Activated naive CD8-positive, alpha-beta T cell treated with anti-CD3 and anti-CD28 coated beads, Interleukin-2, amount 50 U/mL, for 16 hours (primary cell): Measurements from ENCODE around the gene SPTBN4.
A peak's percentile ranks its signal among the peaks of the same experiment; 100 is the strongest.
"Not testable (repeated sequence)": the region's sequence is repeated elsewhere in the genome, so short reads cannot be mapped to it uniquely, and the experiment has no call there.

Experiments
- DNase-seq: peaks from one replicate; pipeline ENCODE4 v3.0.0-alpha.2; 2020; ENCODE audit warnings: low read depth, low spot score

SPTBN4 gene

DNA sequence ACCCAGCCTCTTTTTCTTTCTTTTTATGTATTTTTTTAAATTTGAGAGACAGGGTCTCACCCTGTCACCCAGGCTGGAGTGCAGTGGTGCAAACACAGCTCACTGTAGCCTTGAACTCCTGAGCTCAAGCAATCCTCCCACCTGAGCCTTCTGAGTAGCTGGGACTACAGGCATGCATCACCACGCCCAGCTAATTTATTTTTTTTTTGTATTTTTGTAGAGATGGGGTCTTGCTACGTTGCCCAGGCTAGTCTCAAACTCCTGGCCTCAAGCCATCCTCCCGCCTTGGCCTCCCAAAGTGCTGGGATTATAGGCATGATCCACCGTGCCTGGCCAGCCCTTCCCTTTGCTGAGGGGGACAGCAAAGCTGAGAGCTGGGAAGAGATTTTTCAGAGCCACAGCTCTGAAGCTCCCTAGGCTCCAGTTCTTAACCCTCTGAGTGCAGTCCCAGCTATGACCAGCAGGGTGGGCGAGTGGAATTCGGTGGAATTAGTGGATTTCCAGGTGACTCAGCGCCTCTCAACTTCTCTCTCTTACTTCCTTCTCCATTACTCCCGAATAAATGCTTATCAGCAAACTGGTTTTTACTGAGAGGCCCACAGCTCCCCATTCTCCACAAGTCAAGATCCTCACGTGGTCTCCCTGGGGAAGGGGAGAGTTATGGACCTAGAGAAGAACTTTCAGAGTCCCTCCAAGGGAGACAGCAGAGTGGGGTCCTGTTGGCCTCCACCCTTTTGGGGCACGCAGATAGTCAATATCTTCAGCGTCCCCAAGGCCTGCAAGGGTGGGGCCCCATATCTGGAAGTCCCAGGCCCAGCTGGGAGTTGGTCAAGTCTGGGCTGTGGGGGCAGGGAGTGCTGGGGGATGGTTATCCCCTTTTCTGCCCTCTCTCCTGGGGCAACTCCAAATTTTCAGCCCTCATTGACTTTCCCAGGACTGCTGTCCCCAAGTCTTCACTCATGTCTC lies 2.5 kb upstream of the SPTBN4 start:
- peak; percentile 43 for DNase-seq

DNA sequence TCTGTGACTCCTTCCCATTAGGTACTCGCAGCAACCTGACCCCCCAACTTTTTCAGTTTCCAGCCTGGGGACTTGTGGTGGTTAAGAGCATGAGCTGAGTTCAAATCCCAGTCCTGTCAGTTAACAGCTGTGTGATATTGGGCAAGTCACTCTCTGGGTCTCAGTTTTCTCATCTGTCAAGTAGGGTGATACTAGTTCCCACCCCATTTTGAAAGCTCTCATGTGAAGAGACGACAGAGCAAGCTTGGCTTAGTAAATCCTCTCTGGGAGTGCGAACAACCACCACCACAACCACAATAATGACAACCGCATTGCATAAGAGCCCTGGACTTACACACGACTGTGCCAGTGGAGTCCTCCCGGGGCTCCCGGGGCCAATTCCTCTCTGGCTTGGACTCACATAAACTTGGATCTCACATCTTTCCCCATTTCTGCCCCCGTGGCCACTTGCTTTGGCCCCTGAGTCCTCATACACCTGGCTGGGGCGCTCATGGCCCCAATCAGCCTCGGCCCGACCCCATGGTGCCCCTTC lies 1.7 kb upstream of the SPTBN4 start:
- no peak for DNase-seq

DNA sequence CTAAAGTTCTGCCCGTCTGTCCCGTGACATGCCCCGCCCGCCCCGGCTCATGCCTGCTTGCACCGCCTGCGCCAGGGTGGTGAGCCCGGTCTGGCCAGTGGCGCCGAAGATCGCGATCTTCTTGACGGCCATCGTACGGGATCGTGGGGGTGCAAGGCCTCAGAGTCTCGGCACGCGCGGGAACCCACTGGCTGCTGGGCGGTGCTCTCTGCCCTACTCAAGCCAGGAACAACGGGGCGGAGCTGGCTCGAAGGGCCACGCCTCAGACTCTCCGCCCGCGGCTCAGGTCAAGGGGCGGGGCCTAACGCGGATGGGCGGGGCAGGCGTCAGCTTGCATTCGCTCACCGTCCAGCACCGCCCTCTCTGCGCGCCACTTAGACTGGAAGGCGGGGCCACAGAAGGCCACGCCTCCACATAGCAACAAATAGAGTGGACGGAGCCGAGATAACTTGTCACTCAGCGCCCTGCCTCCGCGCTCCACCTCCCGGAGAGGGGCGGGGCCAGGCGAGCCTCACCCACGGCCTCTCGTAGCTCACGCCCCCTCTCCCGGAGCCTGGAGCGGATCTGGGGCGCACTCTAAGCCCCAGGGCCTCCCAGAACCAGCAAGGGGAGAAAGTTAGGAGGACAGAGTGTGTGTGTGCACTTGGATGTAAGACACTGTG lies 1.1 kb upstream of the SPTBN4 start, which contains the start of gene BLVRB:
BLVRB (minus strand) TSS at position 189 of the 662 bp plus-strand sequence; CDS start at position 132, 57 bp downstream.
- peak; percentile 99 for DNase-seq

DNA sequence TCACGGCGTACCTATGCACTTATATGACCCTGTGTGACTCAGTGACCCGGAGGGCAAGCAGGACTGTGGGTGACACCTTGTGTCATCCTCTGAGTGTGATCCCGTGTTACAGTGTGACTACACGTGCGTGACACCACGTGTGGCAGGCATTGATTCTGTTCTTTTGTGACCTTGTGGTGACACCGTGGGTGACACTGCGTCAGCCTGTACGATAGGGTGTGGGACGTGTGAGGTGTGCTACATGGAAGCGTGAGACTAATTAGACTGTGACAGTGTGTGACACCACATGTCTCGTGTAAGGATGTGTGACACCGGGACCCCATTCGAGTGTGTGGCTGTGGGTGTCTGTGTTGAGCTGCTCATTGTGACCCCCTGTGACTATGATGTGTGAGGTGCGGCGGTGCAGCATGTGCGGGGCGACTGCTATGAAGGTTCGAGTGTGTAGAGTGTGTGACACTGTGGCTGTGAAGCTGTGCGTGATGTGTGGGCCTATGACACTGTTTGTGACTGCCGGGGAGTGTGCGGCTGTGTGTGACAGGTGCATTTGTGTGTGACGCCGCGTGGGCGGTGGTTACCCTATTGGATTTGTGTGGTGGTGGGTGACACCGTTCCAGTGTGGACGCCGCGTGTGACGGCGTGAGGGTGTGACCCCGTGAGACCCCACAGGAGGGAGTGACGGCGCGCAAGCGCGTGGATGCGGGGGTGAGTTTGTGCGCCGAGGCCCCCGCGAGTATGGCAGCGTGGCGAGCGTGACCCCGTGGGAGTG lies 399 bp upstream of the SPTBN4 start:
- peak; percentile 44 for DNase-seq

DNA sequence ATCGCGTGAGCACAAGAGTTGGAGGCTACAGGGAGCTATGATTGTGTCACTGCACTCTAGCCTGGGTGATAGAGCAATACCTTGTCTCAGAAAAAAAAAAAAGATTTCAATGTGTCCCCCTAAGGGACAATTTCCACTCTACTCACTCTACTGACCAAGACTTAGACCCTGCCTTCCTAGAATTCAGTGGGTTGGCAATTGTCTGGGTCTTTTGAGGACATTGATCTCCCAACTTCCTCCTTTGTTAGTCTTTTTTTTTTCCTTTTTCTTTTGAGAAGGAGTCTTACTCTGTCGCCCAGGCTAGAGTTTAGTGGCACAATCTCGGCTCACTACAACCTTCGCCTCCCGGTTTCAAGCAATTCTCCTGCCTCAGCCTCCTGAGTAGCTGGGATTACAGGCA lies 2.2 kb downstream of the SPTBN4 start:
- no peak for DNase-seq

DNA sequence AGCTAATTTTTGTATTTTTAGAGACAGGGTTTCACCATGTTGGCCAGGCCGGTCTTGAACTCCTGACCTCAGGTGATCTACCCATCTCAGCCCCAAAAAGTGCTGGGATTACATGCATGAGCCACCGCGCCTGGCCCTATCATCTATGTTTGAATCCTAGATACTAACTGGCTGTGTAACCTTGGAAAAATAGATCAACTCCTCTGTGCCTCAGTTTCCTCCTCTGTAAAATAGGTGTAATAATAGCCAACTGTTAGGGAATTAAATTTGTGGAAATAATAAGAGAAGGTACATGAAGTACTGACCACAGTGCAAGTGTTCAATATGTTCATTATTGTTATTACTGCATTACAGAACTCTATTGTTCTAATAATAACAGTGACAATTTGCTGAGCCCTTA lies 4.3 kb downstream of the SPTBN4 start:
- no peak for DNase-seq

DNA sequence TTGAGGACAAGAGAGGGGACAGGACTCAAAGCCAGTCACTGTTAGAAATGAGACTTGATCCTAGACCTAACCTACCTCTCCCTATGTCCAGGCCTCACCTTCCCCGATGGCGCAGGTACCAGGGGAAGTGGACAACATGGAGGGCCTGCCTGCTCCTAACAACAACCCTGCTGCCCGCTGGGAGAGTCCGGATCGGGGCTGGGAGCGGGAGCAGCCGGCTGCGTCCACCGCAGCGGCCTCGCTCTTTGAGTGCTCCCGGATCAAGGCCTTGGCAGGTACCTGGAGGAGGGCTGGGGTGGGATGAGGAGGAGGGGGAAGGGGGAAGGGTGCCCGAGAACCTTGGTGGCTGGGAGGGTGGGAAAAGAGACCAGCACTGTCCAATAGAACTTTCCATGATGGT lies 5.7 kb downstream of the SPTBN4 start:
- no peak for DNase-seq

DNA sequence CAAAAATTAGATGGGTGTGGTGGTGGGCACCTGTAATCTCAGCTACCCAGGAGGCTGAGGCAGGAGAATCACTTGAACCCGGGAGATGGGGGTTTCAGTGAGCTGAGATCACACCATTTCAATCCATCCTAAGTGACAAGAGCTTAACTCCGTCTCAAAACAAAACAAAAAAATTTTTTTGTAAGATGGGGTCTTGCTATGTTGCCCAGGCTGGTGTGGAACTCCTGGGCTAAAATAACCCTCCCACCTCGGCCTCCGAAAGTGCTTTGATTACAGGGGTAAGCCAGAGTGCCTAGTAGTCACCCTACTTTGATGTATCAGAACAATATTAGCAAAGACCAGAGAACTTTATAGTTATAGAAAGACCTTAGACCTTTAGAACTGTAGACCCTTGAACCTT lies 7.9 kb downstream of the SPTBN4 start:
- DNase-seq = no peak

DNA sequence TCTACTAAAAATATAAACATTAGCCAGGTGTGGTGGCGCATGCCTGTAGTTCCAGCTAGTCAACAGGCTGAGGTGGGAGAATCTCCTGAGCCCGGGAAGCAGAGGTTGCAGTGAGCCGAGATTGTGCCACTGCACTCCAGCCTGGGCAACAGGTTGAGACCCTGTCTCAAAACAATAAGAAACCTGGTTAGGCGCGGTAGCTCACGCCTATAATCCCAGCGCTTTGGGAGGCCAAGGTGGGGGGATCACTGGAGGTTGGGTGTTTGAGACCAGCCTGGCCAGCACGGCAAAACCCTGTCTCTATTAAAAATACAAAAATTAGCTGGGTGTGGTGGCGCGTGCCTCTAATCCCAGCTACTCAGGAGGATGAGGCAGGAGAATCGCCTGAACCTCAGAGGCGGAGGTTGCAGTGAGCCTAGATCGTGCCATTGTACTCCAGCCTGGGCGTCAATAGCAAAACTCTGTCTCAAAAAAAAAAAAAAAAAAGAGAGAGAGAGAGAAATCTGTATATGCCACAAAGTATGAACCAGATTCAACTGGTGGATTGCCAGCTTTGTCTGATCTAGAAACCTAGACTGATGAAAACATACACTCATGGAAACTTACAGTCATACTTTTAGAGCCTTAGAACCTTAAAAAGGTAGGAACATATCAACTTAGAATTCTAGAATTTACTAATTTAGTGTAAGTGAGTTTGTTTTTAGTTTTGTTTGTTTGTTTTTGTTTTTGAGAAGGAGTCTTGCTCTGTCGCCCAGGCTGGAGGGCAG lies 9.3 kb downstream of the SPTBN4 start:
- not testable (repeated sequence) for DNase-seq

DNA sequence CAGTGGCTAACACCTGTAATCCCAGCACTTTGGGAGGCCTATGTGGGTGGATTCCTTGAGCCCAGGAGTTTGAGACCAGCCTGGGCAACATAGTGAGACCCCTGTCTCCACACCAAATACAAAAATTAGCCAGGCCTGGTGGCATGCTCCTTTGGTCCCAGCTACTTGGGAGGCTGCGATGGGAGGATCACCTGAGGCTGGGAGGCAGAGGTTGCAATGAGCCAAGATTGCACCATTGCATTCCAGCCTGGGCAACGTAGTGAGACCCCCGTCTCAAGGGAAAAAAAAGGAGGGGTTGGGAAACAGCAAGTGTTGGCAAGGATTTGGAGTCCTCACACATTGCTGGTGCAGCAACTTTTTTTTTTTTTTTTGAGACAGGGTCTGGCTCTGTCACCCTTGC lies 19.2 kb downstream of the SPTBN4 start:
- no peak for DNase-seq

DNA sequence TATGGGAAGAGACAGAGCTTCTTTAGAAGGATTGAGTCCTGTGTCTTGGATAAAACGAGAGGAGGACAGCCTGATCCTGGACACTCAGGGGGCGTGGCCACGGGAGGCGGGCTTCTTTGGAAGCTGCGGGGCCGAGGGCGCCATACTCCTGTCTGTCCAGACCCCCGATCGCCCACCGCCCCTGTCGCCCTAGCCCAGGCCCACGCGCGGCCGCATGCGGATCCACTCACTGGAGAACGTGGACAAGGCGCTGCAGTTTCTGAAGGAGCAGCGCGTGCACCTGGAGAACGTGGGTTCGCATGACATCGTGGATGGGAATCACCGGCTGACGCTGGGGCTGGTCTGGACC lies 23.1 kb downstream of the SPTBN4 start:
- DNase-seq = no peak

DNA sequence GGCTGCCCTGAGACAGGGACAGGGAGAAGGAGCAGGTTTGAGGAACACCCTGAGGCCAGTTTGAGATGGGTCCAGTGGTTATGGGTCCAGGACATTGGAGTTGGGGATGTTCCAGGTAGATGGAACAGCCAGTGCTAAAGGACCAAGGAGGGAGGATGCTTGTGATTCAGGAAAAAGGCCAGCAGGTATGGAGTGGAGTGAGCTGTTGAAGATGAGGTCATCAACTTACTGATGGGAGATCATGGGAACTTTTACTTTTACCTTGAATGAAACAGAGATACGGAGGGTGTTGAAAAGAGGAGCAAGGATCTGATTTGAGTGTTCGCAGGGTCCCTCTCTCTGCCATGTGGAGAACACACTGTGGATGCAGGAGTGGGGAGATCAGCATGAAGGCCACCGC lies 25.5 kb downstream of the SPTBN4 start:
- no peak for DNase-seq

DNA sequence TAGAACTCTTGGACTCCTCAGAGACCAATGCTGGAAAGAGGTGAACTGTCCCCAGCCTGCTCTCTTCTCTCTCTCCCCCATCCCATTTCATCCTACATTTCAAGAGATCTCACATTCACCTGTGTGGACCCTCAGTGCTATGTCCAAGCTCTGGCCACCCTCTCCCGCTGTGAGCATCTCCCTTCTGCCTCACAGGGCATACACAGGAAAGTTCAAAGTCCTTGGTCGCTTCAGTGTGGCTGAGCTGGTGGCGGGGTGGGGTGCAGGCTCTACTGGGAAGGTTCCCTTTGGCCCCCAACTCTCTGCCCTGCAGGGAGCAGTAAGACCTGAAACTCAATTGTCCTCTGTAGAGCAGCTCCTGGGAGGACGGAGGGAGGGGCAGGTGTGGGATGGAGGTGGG lies 27.0 kb downstream of the SPTBN4 start:
- no peak for DNase-seq

DNA sequence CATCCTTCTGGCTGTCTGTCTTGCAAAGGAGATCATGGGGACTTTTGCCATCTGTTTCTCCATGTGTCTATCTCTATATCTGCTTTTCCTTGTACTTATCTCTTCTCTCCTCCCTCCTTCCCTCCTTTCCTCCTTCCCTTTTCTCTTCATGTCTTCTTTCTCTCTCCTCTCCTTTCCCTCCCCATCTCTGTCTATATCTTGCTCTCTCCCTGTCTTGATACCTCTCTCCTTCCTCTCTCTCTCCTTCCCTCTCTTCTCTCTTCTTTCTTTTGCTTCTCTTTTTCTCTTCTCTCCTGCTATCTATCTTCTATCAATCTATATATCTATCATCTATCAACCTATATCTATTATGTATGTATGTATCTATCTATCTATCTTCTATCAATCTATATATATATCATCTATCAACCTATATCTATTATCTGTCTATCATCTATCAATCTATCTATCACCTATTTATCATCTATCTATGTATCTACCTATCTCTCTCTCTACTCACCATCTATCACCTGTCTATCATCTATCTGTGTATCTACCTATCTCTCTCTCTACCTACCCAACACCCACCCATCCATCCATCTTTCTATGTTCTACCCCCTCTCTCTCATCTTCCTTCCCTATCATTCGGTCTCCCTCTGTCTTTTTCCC lies 27.5 kb downstream of the SPTBN4 start:
- DNase-seq = no peak

DNA sequence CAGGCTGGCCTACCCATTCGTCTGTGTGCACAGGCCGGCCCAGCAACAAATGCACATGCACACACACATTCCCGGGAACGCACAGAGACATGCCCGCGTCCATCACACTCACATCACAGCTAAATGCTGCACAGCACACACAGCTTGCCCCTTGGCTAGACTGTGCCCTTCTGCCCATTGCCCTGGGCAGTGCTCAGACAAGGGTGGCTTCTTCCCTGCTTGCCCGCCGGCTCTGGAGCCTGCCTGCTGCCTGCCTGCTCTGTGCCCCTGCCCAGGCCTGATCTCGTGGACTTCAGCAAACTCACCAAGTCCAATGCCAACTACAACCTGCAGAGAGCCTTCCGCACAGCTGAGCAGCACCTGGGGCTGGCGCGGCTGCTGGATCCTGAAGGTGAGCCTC lies 30.4 kb downstream of the SPTBN4 start:
- DNase-seq = no peak

DNA sequence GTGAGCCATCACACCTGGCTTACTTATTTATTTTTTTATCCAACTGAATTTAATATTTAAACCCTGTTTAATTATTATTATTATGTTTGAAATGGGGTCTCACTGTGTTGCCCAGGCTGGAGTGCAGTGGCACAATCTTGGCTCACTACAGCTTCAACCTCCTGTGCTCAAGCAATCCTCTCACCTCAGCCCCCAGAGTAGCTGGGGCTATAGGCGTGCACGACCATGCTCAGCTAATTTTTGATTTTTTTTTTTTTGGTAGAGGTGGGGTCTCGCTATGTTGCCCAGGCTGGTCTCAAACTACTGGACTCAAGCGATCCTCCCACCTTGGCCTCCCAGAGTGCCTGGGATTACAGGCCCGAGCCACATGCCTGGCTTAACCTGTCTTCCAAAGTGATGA lies 32.5 kb downstream of the SPTBN4 start:
- no peak for DNase-seq

DNA sequence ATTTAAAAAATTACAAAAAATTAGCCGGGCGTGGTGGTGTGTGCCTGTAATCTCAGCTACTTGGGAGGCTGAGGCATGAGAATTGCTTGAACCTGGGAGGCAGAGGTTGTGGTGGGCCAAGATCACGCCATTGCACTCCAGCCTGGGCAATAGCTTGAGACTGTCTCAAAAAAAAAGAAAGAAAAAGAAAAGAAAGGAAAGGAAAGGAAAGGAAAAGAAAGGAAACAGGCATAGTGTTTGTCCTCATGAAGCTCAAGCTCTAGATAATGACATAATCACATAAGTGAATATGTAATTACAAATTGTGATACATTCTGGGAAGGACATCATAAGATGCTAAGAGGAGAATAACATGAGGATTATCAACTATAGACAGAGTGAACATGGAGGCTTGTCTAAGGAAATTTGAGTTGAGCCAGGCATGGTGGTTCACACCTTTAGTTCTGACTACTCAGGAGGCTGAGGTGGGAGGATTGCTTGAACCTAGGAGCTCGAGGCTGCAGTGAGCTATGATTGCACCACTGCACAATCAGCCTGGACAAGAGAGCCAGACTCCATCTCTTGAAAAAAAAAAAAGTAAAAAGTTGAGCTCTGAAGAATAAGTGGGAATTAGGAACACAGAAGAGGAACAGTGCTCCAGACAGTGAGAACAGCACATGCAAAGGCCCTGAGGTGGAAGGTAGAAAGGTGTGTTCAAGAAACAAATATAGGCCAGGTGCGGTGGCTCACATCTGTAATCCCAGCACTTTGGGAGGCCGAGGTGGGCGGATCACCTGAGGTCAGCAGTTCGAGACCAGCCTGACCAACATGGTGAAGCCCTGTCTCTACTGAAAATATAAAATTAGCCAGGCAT lies 34.1 kb downstream of the SPTBN4 start:
- not testable (repeated sequence) for DNase-seq

DNA sequence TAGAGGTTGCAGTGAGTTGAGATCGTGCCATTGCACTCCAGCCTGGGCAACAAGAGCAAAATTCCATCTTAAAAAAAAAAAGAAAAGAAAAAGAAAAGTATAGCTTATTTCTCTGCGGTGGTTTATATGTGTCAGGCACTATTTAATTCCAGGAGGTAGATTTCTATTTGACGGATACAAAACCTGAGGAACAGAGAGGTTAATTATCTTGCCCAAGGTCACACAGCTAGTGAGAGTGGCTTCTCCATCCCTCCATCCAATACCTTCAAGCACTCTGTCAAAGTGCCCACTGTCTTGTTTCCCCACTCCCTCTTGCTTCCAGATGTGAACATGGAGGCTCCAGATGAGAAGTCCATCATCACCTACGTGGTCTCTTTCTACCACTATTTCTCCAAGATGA lies 34.8 kb downstream of the SPTBN4 start:
- DNase-seq = no peak

DNA sequence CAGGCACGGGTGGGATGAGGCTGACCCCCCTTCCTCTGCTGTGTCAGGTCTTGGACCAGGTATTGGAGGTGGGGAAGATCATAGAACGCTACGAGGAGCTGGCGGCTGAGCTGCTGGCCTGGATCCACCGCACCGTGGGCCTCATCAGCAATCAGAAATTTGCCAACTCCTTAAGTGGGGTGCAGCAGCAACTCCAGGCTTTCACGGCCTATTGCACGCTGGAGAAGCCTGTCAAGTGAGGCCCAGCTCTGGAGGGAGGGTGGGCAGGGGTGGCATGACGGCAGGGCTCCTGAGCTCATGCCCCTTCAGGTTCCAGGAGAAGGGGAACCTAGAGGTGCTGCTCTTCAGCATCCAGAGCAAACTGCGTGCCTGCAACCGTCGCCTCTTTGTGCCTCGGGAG lies 35.3 kb downstream of the SPTBN4 start:
- no peak for DNase-seq
